ENCODE results near the gene BICRA.
"Not testable (repeated sequence)": the region's sequence is repeated elsewhere in the genome, so short reads cannot be mapped to it uniquely, and the experiment has no call there.

Gene BICRA

GRCh38 chr19:47719047-47719859 is 110.3 kb downstream of the BICRA start:
- DNase-seq, result no peak

GRCh38 chr19:47720669-47721422 is 111.9 kb downstream of the BICRA start:
- DNase-seq, result no peak

GRCh38 chr19:47723581-47723940 is 114.6 kb downstream of the BICRA start:
- DNase-seq, result peak in 1 of 2 experiments; percentile 44

DNA sequence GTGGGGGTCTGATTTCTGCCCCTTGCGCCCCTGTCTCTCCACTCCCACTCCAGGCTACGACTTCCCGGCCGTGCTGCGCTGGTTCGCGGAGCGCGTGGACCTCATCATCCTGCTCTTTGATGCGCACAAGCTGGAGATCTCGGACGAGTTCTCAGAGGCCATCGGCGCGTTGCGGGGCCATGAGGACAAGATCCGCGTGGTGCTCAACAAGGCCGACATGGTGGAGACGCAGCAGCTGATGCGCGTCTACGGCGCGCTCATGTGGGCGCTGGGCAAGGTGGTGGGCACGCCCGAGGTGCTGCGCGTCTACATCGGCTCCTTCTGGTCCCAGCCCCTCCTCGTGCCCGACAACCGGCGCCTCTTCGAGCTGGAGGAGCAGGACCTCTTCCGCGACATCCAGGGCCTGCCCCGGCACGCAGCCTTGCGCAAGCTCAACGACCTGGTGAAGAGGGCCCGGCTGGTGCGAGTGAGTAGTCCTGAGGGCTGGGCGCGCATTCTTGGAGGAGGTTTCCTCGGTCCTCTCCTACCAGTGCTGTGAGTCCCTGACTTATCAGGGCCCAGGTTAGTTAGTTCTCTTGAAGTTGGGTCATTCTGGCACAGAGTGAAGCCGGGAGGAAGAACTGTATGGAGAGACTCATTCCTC is 116.9 kb downstream of the BICRA start:
- DNase-seq, result no peak

- no peak for DNase-seq
Observed at GRCh38 chr19:47726467-47726866, 117.5 kb downstream of the BICRA start.

- DNase-seq, result not testable (repeated sequence)
Observed at GRCh38 chr19:47728295-47728694, 119.4 kb downstream of the BICRA start.

DNA sequence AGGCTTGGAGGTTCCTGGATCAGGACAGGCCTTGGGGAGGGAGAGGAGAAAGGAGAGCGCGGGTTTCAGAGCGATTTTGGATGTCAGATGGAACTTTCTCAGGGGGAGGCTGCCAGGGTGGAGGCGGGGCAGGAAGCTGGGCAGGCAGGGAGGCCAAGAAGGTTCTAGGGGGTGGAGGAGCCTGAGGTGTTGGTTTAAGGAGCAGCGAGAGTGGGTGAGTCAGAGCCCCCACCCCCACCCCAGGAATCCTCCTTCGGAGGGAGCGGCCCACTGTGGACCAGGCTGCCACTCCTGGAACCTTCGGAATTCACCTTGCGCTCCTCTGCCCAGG is 120.5 kb downstream of the BICRA start:
- peak; percentile 20 to 43 for DNase-seq

GRCh38 chr19:47729799-47730520 is 121.0 kb downstream of the BICRA start:
- peak; percentile 74 to 82 for DNase-seq

DNA sequence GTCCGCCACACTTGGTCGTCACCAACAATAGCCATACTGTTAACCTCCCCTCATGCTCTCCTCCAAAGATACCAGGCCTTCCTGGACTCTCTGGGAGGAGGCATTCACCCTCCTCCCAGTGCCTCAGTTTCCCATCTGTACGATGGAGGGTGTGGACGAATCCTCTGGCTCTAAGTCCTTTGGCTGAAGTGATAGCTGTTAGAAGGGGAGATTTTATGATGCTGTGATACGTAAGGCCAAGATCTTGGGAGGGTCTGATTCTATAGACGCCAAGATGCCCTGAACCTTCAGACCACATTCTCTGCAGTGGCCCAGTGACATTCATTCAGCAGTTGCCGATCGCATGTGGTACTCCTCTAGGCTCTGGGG is 121.6 kb downstream of the BICRA start:
- no peak for DNase-seq

- DNase-seq, result no peak
Observed at GRCh38 chr19:47730910-47731309, 122.0 kb downstream of the BICRA start.

- no peak for DNase-seq
Observed at GRCh38 chr19:47735131-47735530, 126.2 kb downstream of the BICRA start.

GRCh38 chr19:47740866-47741519 is 132.1 kb downstream of the BICRA start:
- DNase-seq, result no peak

- no peak for DNase-seq
Observed at GRCh38 chr19:47741544-47742140, 132.7 kb downstream of the BICRA start.

DNA sequence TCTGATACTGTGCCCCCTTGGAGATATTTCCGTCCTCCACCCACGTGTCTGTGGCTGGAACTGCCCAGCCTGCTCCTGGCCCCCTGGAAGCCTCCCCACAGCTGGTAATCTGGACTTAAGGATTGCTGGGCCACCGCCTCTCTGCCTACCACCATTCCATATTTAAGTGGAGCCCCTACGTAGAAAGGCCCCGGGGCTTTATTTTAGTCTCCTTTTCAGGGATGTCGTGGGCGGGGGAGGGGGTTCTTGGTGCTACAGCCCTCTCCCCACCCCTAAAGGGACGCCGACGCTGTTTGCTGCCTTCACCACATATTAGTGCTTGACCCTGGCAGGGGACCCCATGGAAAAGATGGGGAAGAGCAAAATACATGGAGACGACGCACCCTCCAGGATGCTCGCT is 133.7 kb downstream of the BICRA start:
- no peak for DNase-seq

- peak; percentile 97 to 98 for DNase-seq
Observed at GRCh38 chr19:47745010-47745901, 136.3 kb downstream of the BICRA start, which contains the start of gene NOP53. Gene NOP53, plus strand, starts transcription at chr19:47745546. Its CDS starts 14 bp downstream, at chr19:47745560.

DNA sequence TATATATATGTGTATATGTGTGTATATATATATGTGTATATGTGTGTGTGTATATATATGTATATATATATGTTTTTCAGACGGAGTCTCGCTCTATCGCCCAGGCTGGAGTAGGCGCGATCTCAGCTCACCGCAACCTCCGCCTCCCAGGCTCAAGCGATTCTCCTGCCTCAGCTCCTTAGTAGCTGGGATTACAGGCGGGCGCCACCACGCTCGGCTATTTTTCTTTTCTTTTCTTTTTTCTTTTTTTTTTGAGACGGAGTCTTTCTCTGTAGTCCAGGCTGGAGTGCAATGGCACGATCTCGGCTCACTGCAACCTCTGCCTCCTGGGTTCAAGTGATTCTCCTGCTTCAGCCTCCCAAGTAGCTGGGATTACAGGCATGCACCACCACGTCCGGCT is 137.2 kb downstream of the BICRA start:
- DNase-seq, result not testable (repeated sequence)

GRCh38 chr19:47749326-47749725 is 140.4 kb downstream of the BICRA start:
- no peak for DNase-seq

DNA sequence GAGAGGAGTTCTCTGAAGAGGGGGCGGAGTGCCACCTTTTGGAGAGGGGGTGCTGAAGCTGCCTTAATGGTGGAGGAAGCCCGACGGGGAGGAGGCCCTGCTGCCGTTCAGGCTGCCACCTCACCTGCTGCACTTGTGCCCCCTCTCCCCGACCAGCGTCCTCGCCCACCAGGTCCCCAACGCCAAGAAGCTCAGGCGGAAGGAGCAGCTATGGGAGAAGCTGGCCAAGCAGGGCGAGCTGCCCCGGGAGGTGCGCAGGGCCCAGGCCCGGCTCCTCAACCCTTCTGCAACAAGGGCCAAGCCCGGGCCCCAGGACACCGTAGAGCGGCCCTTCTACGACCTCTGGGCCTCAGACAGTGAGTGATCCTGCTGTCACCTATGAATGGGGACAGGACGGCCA is 141.8 kb downstream of the BICRA start:
- no peak for DNase-seq

DNA sequence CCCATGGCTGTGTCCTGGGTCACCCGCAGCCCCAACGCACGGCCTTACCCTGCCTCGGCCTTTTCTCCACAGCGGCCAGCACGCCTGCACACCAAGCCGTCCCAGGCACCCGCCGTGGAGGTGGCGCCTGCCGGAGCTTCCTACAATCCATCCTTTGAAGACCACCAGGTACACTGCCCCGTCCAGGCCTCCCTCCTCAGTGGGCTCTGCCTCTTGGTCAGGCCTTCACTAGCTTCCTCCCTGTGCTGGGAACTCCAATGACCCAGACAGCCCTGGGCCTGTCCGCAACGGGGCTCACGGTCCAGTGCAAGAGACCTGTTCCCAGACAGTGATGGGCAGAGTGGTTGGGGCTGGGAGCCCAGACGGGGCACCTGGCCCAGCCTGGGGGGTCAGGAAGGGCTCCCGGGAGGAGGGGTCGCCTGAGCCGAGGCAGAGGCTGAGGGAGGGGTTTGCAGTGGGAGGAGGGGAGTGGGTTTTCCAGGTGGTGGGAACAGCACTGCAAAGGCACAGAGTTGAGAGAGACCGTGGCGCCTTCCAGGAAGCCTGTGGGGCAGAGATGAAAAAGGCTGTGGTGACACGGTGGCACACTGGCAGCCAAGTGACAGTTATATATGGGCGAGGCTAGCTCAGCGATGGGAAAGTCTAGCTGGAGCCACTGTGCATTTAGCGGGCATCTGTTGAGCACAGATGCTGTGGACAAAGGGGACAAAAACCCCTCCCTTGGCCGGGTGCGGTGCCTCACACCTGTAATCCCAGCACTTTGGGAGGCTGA is 143.7 kb downstream of the BICRA start:
- DNase-seq, result no peak
